COLO668 (cell line): ENCODE data around the gene RPS16.
A peak's percentile ranks its signal among the peaks of the same experiment; 100 is the strongest.

ENCODE experiments used
- DNase-seq: peaks from one replicate; lab custom pipeline; 2025; ENCODE audit not compliant: unreplicated experiment; lab: John Stamatoyannopoulos, UW

RPS16 gene

DNA sequence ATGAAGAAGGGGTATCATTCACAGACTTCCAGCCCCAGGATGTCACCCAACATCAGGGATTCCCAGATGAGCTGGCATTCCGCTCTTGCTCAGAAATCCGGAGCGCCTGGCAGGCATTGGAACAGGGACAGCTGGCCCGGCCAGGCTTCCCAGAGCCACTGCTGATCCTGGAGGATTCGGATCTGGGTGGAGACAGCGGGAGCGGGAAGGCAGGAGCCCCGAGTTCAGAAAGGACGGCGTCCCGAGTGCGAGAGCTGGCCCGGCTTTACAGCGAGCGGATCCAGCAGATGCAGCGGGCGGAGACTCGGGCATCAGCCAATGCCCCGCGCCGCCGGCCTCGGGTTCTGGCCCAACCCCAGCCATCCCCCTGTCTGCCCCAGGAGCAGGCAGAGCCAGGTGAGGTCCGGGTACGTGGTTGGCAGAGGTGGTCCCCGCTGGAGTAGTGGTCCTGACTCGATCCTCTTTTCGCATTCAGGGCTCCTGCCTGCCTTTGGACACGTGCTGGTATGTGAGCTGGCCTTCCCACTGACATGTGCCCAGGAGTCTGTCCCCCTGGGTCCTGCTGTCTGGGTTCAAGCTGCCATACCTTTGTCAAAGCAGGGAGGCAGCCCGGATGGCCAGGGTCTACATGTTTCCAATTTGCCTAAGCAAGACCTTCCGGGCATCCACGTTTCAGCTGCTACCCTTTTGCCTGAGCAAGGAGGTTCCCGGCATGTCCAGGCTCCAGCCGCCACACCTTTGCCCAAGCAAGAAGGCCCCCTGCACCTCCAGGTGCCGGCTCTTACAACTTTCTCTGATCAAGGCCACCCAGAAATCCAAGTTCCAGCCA, 12.3 kb downstream of the RPS16 start:
- no peak for DNase-seq

- no peak for DNase-seq
Measured at GRCh38 chr19:39422020-39422419, 13.7 kb downstream of the RPS16 start.

- no peak for DNase-seq
Measured at GRCh38 chr19:39420769-39421168, 15.0 kb downstream of the RPS16 start.

GRCh38 chr19:39419003-39419402, 16.7 kb downstream of the RPS16 start:
- no peak for DNase-seq

DNA sequence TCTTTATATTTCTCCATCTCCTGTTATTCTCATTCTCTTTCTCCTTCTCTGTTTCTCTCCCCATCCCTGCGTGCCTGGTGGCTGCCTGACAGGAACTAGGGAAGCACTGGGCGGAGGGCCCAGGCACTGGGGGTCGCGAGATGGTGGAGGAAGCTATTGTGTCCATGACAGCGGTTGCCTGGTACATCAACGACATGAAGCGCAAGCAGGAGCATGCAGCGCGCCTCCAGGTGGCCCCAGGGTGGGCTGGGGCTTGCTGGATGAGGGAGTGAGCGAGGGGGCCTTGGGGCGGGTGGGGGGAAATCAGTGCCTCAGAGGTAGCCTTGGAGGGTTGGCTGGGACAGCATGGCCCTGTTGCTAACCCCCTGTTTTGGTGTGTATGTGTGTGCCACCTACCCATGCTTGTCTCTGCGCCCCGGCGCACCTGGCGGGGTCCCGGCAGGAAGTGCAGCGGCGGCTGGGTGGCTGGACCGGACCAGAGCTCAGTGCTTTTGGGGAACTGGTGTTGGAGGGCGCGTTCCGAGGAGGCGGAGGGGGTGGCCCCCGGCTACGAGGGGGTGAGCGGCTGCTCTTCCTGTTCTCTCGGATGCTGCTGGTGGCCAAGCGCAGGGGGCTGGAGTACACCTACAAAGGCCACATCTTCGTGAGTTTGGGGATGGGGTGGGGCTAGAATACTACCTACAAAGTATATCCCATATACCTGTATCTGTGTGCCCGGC, 18.1 kb downstream of the RPS16 start:
- no peak for DNase-seq

DNA sequence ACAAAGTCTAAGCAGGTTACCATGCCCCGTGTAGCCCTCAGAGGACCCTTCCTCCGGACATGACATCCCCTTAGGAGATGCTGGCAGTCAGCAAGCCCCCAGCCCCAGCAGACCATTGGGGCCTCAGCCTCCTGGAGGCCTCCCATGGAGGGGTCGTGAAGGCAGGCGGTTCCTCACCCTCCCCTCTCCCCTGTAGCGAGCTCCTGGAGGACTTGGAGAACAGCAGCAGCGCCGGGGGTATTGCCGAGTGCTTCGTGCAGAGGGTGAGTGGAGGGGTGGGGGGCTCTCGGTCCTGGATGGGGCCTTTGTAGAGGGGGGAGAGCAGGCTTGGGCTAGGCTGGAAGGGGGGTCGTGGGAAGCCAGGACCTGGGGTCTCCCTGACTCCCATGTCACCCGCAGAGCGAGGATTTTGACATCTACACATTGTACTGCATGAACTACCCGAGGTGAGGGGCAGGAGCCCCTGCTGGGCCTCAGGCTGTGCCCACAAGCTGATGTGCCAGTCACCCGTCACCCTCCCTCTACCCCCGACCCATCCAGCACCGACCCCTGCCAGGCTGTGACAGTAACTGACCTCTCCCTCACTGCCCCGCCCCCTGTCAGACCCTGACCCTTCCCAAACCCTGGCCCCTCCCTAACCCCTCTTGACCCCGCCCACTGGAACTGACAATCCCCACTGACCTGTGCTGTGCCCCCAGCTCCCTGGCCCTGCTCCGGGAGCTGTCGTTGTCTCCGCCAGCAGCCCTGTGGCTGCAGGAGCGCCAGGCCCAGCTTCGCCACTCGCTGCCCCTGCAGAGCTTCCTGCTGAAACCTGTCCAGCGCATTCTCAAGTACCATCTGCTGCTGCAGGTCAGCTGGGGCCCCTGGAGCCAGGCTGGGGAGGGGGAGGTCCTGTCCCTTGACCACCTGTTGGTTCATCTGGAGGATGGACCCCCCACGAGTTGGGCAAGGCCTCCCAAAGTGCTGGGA, 19.3 kb downstream of the RPS16 start:
- DNase-seq = no peak

DNA sequence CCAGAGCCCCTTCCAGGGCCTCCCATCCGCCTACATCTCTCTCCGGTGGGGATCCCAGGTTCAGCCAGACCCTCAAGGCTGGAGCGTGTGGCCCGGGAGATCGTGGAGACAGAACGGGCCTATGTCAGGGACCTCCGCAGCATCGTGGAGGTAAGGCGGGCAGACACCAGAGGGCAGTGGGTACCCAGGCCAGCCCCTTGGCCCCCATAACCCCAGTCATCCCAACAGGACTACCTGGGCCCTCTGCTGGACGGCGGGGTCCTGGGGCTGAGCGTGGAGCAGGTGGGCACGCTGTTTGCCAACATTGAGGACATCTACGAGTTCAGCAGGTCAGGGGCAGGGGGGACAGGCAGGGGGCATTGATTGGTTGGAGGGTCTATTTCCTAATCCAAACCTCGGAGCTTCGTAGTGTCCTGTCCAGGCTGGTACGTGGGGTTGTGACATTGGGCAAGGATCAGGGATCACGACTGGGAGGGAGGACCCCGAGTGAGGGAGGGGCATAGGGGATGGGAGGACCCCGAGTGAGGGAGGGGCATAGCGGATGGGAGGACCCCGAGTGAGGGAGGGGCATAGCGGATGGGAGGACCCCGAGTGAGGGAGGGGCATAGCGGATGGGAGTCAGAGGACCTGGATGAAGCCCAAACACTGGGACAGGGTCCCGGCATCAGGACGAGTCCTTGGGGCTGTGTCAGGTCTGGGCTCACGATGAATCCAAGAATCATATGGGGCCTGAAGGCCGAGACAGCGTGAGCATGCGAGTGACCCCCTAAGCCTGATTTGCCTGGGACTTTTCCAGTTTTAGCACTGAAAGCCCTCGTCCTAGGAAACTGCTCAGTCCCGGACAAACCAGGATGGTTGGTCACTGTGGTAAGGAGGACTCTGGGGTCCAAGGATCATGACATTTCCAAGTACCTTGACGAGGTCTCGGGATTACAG, 20.4 kb downstream of the RPS16 start:
- no peak for DNase-seq

- peak; percentile 12 for DNase-seq
Measured at GRCh38 chr19:39413911-39414608, 21.7 kb downstream of the RPS16 start.

GRCh38 chr19:39413272-39413910, 22.4 kb downstream of the RPS16 start:
- DNase-seq = peak; percentile 33

GRCh38 chr19:39412867-39413271, 22.9 kb downstream of the RPS16 start:
- DNase-seq = no peak

DNA sequence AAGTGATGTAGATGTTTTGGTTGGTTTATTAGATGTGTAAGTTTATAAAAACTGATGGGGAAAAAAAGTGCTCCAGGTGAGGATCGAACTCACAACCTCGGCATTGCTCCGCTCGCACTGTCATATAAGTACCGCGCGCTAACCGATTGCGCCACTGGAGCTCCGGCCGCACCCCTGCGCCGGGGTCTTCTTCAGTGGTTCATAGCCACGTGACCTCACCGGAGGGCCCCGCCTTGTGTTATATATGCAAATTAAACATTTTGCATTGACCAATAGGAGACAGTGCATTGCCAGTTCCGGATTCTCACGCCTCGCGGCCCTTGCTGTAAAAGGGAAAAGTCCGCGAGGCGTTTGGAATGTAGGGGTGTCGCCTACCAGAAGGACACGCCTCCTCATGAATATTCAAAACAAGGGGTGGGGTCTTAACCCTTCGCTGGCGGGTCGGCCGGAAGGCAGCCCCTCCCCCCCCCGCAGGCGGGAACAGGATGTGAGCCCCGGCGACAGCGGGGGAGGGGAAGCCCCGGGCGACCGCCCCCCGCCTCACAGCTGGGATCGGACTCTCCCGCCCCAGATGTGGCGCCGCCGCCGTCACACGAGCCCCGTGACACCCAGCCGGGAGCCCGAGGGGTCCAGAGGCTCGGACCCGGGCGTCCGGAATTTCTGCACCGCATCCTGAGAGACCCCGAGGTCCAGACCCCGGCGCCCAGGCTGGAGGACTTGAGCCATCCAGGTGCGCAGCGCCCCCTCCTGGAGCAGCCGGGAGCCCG, 23.5 kb downstream of the RPS16 start, which contains the start of gene PLEKHG2:
Gene PLEKHG2 (plus strand): TSS at position 570 of the 767 bp plus-strand sequence. CDS start 1,418 bp downstream, outside the sequence.
- peak; percentile 95 for DNase-seq

DNA sequence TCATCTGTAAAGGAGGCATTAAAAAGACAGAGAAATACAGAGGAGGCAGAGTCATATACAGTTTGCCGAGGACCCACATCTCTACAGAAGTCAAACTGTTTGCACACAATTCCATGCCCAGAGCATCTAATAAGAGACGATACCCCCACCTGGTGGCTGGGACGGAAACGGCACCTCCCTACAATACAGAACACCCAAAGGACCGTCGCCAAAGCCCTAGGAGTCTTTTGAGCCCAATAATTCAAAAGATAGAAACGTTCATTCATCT, 24.0 kb downstream of the RPS16 start:
- peak; percentile 88 for DNase-seq

DNA sequence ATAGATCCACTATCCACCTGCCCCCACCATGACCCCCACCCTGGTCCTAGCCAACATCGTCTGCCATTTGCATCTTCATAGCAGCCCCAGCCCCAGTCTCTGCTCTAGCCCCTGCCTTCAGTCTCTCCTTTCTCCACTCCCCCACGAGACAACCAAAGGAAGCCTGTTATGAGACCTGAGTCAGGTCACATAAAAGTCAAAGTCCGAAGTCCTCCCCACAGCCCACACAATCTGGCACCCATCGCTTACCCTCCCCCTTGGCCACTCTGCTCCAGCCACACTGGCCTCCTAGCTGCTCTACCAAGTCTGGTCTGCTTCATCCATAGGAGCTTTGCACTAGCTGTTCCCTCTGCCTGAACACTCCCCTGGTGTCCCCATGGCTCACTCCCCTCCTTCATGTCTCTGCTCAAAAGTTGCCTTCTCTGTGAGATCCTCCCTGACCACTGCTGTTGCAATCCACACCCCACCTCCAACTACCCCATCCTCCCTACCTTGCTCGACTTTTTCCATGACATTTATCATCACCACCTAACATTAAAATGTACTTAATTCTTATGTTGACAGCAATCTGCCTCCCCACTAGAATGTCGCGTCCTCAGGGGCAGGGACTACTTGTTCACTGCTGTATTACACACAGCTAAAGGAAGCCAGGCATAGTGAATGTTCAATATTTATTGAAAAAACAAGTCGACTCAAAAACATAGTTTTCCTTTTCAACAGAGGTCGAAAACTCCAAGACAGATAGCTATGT, 24.5 kb downstream of the RPS16 start:
- peak; percentile 7 for DNase-seq

GRCh38 chr19:39410831-39411080, 25.0 kb downstream of the RPS16 start:
- no peak for DNase-seq

GRCh38 chr19:39410017-39410830, 25.5 kb downstream of the RPS16 start:
- peak; percentile 59 for DNase-seq

GRCh38 chr19:39409208-39410016, 26.3 kb downstream of the RPS16 start:
- DNase-seq = peak; percentile 97
